Measurements from ENCODE around the gene FLYWCH1. TPM values are rescaled to one million over a fixed set of nuclear protein-coding genes. Genes with fewer than 3 reads are reported as not detected.

FLYWCH1 gene
- total and polyA plus RNA-seq, 9 of the 15 experiments (the other 6 are each of a cell fraction or from before 2014, with no cell fraction given), result 0.18 to 33.6 (median 11.3) TPM

DNA sequence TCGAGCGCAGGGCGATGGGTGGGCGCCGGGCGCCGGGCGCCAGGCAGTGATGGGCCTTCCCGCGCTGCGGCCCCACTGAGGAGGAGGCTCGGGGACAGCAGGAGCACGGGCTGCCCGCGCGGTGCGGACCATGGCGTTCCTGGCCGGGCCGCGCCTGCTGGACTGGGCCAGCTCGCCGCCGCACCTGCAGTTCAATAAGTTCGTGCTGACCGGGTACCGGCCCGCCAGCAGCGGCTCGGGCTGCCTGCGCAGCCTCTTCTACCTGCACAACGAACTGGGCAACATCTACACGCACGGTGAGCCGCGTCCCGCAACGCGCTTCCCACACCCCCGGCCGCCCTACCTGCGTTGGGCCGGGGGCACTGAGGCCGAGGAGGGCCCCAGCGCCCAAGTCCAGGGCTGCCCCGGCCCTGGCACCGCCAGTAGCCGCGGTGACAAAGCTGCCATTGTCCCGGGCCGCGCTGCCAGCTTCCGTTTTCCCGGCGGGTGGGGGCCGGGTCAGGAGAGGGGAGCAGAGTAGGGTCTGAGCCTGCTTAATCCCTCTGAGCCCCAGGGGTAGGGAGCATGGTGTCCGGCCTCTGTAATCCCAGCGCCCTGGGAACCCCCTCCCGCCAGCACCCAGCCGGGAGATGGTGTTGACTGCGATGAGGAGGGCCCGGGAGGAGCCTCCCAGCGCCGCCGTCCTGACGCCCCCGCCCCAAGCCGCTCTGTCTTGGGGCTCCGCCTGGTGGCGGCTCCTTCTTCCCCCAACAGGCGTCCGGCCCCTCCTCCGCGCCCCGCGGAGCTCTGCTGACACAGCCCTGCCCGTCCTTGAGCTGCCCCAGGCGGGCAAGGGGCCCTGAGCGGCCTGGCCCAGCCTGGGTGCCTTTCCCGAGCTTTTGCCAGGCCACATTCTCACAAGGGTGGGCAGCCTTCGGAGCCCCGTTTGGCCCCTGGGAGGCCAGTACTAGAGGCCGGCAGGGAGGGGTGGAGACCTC lies 58.1 kb downstream of the FLYWCH1 start (continued):
- TF ChIP-seq RBM34 (IDR thresholded peaks at IDR 0.05; ENCODE audit: borderline replicate concordance, insufficient read depth, low read length) (no peak), PHF21A (IDR thresholded peaks at IDR 0.05; ENCODE audit: borderline replicate concordance, low read depth) (0 out of 2 replicates have a peak, but pooled peaks have one; percentile 33), ZNF23 (CRISPR knock-in tag; IDR thresholded peaks at IDR 0.05) (no peak), RB1 (IDR thresholded peaks at IDR 0.05; ENCODE audit: low read depth) (peak; percentile 56; the same call in 1 of the 2 replicates), SMARCC2 (IDR thresholded peaks at IDR 0.05; ENCODE audit: low read depth) (no peak), SMARCB1 (IDR thresholded peaks at IDR 0.05; ENCODE audit: insufficient read length, low read depth) (no peak), NEUROD1 (IDR thresholded peaks at IDR 0.05; ENCODE audit: borderline replicate concordance, low read depth, low read length, partially characterized antibody) (no peak), ZNF197 (CRISPR knock-in tag; IDR thresholded peaks at IDR 0.05; ENCODE audit: low read depth) (no peak), ZNF175 (CRISPR knock-in tag; IDR thresholded peaks at IDR 0.05; ENCODE audit: low read depth) (no peak), PHTF2 (CRISPR knock-in tag; IDR thresholded peaks at IDR 0.05) (no peak), DPF2 (IDR thresholded peaks at IDR 0.05) (no peak), POLR2B (IDR thresholded peaks at IDR 0.05; ENCODE audit: low read depth, partially characterized antibody) (peak; percentile 45), NONO (IDR thresholded peaks at IDR 0.05; ENCODE audit: low read depth in 2 of 2, low read length in 1 of 2) (0 out of 4 replicates have a peak, but pooled peaks of 1 of the 2 experiments have one; percentile 31), ELF4 (CRISPR knock-in tag; IDR thresholded peaks at IDR 0.05) (0 out of 2 replicates have a peak, but pooled peaks have one; percentile 2), CCNT2 (IDR thresholded peaks at IDR 0.05; ENCODE audit: borderline replicate concordance, extremely low read depth, insufficient read length, low read depth, low read length) (peak; percentile 82), POLR2AphosphoS5 (IDR thresholded peaks at IDR 0.05; ENCODE audit: control insufficient read depth, insufficient read depth, low read depth, low read length) (peak; percentile 51), FOSL1 (tag; conservative IDR thresholded peaks at IDR 0.05) (0 out of 2 replicates have a peak, but pooled peaks have one; percentile 5), TEAD1 (CRISPR knock-in tag; IDR thresholded peaks at IDR 0.05) (peak in 1 of 2 experiments; percentile 45; a peak in 1 of 4 replicates), ZNF121 (CRISPR knock-in tag; conservative IDR thresholded peaks at IDR 0.05) (no peak), ZNF584 (CRISPR knock-in tag; IDR thresholded peaks at IDR 0.05; ENCODE audit: low read depth) (no peak), FOXK2 (conservative IDR thresholded peaks at IDR 0.05 in 1 of 2, IDR thresholded peaks at IDR 0.05 in 1 of 2; ENCODE audit: low read depth in 2 of 2) (no peak)
- TF ChIP-seq, protein P1, sequence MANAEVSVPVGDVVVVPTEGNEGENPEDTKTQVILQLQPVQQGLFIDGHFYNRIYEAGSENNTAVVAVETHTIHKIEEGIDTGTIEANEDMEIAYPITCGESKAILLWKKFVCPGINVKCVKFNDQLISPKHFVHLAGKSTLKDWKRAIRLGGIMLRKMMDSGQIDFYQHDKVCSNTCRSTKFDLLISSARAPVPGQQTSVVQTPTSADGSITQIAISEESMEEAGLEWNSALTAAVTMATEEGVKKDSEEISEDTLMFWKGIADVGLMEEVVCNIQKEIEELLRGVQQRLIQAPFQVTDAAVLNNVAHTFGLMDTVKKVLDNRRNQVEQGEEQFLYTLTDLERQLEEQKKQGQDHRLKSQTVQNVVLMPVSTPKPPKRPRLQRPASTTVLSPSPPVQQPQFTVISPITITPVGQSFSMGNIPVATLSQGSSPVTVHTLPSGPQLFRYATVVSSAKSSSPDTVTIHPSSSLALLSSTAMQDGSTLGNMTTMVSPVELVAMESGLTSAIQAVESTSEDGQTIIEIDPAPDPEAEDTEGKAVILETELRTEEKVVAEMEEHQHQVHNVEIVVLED (CRISPR knock-in tag; IDR thresholded peaks at IDR 0.05), result peak; percentile 27; the same call in 1 of the 2 replicates
- TF ChIP-seq, protein P2, sequence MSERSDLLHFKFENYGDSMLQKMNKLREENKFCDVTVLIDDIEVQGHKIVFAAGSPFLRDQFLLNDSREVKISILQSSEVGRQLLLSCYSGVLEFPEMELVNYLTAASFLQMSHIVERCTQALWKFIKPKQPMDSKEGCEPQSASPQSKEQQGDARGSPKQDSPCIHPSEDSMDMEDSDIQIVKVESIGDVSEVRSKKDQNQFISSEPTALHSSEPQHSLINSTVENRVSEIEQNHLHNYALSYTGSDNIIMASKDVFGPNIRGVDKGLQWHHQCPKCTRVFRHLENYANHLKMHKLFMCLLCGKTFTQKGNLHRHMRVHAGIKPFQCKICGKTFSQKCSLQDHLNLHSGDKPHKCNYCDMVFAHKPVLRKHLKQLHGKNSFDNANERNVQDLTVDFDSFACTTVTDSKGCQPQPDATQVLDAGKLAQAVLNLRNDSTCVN (CRISPR knock-in tag; IDR thresholded peaks at IDR 0.05), result no peak

All from K562 (cell line).